GM19043 (cell line): ENCODE data around the gene CGB5.
"Not testable (repeated sequence)": the region's sequence is repeated elsewhere in the genome, so short reads cannot be mapped to it uniquely, and the experiment has no call there.

Experiments used
- ATAC-seq: cut with Tn5 transposase; IDR thresholded peaks from one replicate; pipeline ENCODE4 v1.9.1; 2021; ENCODE audit warnings: low read depth; ENCODE audit not compliant: unreplicated experiment

Gene CGB5

DNA sequence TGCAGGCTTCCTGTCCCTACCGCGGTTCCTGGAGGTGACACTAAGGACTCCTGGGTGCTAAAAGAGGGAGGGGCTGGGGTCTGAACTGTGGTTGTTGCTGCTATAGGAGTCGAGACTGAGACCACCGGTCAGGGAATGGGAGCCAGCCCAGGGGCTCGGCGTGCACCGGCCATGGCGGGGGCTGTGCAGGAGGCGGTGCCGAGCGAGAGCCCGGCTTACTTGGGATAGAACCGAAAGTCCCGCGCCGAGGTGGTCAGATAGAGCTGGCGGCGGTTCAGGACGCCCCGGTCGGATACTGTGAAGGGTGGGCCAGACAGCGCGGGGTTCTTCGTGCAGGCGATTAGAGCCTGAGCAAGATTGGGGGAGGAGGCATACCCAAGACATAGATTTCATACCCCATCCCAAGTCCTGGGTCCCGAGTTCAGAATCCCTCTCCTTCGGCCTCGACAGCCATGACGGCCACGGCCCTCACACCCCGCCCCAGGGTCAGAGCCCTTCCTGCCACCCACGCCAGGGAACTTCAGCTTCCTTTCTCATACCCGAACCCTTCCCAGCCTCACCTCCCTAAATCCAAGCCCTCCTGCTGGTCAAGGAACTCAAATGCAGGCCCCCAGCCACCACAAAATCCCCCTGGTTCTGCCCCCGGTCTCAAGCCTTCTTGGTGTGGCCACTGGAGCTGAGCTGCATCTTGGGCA is 13.4 kb downstream of the CGB5 start:
- ATAC-seq, result not testable (repeated sequence)

DNA sequence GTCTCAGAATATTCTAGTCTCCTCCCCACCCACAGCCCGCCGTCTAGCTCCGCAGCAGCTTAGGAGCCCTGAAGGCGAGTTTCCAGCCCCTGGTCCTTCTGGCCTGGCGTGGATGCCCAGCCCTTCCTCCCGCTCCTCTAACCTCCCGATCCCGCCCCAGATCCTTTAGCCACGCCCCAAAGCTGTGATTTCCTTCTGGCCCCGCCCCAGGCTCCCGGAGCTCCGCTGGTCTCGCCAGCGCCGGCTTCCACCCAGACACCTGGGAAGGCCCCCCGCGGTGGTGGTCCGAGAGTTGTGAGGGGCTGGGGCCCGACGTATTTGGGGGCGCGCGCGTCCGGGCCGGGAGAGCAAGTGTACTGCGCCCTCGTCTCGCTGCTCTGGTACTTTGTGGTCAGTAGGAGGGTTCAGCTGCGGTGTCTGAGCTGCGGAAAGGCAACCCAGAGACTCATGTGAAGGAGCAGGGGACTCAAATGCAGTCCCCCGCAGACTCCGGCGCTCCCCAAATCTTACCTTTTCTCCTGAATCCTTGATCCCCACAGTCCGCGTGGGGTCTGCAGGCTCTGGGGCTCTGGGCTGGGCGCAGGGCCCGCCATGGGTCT is 14.1 kb downstream of the CGB5 start, which contains the start of gene CGB7:
Gene CGB7, minus strand, starts transcription at position 114 of the 599 bp plus-strand sequence. CDS start 2,374 bp downstream, outside the sequence.
- ATAC-seq, result no peak

DNA sequence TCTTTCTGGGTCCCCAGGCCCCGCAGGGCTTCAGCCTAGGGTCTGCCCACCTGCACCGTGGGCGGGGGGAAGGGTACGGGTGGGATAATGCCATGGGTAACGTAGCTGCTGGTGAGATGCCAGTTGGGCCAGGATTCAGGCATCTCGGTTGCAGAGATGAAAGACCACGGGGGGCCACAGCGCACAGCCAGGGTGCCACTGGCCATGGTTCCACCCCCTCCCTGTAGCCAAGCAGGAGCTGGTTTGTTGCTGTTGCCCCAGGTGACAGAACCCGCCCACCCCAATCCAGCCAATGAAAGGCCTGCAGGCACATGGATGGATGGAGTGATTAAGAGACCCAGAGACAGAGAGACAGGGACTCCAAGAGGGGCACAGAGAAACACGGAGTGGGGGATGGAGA is 14.9 kb downstream of the CGB5 start:
- no peak for ATAC-seq

DNA sequence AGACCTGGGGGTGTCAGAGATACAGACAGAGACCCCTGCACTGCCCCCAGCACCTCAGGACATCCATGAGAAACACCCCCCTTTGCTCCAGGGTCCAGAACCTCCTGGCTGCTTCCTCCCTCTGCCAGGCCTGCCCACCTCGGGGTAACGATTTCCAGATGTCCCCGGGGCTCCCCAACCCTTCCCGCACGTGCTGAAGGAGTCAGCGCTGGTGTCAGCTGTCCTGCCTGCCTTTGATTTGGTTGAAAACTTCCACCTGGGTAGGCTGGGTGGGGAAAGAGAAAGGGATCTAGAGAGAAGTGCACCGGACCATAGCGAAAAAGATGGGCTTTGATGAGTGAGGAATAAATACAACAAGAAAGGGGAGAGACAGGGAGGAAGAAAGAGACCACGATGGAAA is 15.4 kb downstream of the CGB5 start:
- no peak for ATAC-seq

DNA sequence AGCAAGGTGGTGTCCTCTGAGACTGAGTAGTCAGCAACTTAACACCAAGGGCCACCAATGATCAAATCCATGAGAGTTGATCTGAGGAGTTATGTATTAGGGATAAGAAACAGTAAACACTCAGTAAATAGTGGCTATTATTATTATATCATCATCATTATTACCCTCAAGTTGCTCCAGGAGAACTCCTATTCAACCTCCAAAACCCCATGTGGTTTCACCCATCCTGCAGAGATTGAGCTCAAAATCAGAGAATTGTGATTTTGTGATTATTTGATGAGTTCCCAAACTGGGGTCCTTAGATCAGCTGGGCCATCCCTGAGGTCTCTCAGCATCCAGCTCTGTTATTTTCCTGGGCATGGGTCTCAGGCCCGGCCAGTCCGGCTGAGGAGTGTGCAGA is 17.4 kb downstream of the CGB5 start:
- no peak for ATAC-seq

DNA sequence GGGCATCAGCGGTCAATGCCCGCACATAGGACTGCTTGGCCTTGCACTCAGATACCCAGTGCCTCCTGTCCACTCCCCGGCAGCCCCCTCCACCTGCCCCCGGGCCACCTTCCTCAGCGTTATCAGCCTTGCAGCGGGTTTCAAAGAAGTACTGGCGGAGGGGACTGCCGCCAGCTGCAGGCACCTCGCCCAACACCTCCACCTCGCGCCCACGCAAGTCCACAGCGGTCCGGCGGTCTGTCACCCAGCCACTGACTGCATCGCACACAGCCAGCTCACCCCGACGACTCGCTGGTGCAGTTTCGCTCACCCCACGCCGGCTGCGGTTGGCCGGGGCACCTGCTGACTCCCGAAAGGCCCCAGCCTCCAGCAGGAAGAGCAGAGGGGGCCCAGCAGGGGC is 17.8 kb downstream of the CGB5 start:
- ATAC-seq, result no peak

DNA sequence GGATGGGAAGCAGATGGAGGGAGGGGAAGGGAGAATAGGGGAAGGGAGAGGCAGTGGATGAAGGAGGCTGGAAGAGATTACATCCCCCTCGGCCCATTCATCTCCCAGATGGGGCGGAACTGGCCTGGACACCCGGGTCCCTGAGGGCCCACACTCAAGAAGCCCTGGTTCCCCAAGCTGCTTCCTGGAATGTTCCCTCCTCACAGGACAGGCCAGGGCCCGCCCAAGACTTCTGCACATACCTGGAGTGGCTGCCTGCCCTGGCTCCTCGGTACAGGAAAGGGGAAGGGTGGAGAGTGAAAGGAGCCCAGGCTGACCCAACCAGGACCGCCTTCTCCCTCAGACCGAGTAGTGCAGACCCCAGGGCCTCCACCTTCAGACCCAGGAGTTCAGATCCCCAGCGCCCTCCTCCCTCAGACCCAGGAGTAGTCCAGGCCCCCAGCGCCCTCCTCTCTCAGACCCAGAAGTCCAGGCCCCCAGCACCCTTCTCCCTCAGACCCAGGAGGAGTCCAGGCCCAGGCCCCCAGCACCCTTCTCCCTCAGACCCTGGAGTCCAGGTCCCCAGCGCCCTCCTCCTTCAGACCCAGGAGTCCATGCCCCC is 20.5 kb downstream of the CGB5 start:
- no peak for ATAC-seq

DNA sequence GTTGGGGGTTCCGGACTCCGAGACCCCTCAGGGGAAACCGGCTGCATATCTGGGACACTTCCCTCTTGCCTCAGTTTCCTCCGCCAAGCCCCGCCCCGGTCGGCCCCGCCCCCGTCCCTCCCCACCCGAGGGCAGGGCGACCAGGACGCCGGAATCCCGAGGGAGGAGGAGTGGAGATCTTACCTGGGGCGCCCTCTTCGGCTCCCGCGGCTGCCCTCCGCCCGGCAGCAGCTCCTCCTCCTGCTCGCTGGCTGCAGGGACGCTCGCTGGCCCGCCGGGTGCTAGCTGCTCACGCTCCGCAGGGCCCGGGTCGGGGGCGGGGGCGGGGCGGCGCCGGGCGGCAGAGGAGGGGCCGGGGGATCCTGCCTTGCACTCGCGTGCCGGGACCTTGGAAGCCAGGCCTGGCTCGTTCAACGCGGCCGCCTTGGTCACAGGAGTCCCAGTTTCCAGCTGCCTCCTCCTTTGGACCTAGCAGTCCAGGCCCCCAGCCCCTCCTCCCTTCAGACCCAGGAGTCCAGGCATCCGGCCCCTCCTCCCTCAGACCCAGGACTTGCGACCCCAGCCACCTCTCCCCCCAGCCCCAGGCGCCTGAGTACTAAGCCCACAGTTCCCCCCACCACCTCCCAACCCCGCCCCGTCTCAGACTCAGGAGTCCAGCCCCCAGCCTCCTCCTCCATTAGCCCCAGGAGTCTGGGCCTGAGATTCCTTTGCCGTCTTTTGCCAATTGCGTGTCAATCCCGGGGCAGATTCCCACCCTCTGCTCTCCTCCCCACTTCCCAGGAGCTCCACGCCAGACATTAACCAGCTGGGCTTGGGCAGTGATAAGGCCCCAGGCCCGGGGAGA is 21.3 kb downstream of the CGB5 start, which contains the start of gene NTF4:
Gene NTF4, minus strand, starts transcription at position 51 of the 844 bp plus-strand sequence. CDS start 2,821 bp downstream, outside the sequence.
- ATAC-seq, result no peak

DNA sequence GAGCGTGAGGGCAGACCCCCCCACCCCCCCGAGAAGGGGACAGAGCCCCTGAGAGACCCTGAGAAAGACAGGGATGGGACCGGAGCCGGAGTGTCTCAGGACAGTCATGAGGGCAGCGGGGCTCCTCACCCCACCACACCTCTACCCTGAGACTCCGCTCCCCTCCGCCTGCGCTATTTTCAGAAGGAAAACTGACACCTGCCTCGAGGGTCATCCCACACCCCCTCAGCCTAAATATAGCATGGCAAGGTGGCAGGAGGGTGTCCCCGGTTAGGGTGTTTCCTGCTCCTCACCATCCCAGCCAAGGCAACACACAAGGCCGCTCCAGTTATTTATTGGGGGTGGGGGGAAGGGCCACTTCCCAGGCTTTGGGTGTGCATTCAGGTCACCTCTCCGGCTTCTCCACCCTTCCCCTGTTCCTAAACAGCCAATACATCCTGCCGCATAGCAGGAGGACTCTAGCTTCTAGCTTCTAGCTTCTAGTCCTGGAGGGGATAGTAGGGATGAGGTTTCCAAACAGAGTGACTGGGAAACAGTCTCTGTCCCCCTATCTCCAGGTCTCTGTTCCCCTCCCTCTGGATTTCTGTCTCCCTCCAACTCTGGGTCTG is 22.4 kb downstream of the CGB5 start:
- ATAC-seq, result no peak

DNA sequence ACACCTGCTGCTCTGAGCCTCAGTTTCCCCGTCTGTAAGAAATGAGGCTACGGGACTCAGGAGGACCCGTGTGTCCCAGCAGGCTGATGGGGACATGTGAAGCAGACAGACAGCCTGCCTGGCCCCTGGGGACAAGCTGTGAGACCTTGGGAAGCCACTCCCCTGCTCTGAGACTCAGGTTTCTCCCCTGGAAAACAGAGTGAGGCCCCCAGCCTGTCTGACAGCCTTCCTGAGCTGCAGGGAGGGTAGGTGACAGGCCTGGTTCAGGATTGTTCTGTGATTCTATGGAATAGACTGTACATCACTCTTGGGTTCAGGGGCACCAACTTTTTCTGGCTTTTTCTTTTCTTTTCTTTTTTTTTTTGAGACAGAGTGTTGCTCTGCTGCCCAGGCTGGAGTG is 23.9 kb downstream of the CGB5 start:
- no peak for ATAC-seq

DNA sequence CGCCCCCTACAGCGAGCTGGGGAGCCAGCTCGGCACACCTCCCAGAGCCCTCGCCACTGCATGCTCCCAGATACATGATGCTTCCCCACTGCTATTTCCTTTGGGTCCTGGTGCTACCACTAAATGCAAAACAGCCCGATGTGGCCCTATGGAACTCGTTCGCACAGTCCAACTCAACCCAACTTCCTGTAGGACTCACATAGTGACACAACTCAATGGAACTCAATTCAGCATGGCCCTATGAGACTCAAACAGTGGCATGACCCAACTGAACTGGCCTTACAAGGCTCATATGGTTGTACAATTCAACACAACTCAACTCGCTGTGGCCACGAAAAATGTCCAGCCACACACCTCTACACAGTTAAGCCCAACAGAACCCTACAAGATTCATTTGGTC is 25.4 kb downstream of the CGB5 start:
- no peak for ATAC-seq

DNA sequence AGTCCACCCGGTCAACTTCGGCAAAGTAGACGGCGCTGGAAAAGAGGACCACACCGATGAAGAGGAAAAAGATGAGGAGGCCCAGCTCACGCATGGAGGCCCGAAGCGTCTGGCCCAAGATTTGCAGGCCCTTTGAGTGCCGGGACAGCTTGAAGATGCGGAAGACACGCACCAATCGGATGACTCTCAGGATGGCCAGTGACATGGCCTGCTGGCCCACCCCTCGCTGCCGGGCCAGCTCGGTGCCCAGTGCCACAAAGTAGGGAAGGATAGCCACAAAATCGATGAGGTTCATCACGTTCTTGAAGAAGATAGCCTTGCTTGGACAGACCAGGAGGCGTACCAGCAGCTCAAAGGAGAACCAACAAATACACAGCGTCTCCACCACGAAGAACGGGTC is 26.8 kb downstream of the CGB5 start:
- ATAC-seq, result no peak

DNA sequence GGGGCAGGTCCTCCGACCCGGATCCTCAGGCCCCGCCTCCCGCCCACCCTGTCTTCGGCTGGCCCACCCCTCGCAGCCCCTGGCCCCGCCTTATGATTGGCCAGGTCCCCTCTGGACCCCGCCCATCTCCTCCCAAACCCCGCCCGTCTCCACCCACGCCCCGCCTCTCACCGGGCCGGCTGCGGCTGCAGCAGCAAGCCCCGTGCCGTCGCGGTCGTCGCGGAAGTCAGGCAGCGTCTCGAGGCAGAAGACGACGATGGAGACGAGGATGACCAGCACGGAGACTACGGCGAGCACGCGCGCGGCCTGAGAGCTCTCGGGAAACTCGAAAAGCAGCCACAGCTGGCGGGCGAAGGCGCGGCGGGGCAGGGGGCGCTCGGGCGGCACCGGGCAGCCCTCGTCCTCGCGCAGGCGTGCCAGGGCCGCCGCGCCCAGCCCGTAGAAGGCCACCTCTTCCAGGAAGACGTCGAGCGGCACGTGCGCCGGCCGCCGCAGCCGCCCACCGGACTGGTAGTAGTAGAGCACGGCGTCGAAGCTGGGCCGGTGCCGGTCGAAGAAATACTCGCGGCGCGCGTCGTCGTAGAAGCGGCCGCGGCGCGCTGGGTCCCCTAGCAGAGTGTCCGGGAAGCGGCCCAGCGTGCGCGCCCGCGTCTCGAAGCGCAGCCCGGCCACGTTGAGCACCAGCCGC is 28.4 kb downstream of the CGB5 start:
- ATAC-seq, result no peak

DNA sequence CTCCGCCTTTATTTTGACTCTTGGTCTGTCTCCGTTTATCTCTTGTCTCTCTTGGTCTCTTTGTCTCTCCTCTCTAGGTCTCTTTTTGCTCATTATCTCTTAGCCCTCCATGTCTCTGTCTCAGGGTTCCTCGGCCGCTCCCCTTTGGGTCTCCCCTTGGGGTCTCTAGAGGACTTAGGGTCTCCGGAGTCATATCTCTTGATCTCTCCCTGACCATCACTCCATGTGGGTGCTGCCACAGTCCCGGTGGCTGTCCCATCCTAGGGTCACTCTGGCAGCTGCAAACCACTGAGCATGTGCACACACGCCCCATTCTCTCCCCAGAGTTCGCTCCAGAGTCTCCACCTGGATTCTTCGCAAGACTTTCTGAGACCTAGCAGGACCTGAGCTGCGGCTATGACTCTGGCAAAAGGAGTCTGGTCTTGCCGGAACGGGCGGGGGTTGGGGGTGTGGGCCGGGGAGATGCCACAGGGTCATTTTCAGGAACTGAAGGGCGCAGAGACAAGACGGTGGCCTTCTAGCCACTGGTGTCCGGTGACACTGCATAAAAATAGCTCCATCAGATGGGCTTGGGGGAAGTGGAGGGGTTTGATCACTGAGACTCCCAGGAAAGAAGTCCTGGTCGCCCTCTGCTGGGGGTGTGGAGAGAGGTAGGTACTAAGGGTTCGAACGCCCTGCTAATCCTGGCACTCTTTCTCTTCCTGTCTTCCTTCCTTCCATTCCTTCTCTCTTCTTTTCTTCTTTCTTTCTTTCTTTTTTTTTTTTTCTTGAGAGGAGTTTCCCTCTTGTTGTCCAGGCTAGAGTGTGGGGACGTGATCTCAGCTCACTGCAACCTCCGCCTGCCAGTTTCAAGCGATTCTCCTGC is 30.1 kb downstream of the CGB5 start:
- no peak for ATAC-seq

DNA sequence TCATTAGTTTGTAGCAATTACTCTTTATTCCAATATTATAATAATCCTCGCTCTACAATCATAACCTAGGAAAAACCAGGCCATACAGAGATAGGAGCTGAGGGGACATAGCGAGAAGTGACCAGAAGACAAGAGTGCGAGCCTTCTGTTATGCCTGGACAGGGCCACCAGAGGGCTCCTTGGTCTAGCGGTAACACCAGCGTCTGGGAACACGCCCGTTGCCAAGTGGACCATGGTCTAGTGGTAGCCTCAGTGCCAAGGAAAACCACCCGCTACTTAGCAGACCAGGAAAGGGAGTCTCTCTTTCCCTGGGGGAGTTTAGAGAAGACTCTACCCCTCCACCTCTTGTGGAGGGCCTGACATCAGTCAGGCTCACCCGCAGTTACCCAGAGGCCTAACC is 31.2 kb downstream of the CGB5 start:
- not testable (repeated sequence) for ATAC-seq

DNA sequence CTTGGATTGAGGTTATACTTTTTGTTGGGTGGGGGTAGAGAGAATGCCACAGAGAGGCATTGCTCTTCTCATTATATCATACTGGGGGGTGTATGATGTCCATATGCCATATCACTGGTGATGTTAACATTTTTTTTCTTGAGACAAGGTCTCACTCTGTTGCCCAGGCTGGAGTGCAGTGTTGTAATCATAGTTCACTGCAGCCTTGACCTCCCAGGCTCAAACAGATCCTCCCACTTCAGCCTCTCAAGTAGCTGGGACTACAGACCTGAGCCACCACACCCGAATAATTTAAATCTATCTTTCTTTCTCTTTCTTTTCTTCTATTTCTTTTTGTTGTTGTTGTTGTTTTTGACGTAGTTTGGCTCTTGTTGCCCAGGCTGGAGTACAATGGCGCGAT is 36.7 kb downstream of the CGB5 start:
- ATAC-seq, result no peak

DNA sequence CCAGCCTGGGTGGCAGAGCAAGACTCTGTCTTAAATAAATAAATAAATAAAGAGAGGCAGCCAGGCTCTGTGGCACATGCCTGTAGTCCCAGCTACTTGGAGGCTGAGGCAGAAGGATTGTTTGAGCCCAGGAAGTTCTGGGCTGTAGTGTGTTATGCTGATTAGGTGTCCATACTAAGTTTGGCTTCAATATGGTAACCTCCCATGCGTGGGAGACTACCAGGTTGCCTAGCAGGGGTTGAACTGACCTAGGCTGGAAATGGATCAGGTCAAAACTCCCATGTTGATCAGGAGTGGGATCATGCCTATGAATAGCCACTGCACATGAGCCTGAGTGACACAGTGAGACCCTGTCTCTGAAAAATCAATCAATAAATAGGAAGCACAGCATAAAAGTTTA is 37.6 kb downstream of the CGB5 start:
- no peak for ATAC-seq

DNA sequence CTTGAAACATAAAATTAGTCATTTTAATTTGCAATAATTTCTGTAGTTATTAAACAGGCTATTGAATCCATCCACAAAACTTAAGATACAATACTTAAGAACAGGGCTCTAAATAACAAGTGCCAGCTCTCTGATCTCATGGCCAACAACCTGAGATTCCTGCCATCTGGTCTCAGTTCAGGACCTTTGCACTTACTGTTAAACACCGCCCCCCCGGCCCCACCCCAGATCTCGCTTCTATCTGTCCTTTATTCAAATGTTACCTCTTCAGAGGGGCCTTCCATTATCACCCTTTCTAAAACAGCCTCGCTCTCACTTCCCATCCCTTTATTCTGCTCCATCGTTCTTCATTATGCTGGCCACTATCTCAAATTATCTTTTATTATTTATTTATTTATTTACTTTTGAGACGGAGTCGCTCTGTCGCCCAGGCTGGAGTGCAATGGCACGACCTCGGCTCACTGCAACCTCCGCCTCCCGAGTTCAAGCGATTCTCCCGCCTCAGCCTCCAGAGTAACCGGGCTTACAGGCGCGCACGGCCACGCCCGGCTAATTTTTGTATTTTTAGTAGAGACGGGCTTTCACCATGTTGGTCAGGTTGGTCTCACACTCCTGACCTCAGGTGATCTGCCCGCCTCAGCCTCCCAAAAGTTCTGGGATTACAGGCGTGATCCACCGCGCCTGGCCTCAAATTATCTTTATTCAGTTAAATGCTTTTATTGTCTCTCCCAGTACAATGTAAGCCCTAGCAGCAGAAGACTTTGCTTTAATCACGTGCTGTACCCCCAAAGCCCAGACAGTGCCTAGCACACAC is 40.8 kb downstream of the CGB5 start:
- no peak for ATAC-seq
